GM21360 (cell line): Measurements from ENCODE around the gene VAV2.
"Not testable (repeated sequence)": the region's sequence is repeated elsewhere in the genome, so short reads cannot be mapped to it uniquely, and the experiment has no call there.

Experiments
- ATAC-seq: cut with Tn5 transposase; IDR thresholded peaks from one replicate; pipeline ENCODE4 v1.9.1; 2021; ENCODE audit warnings: mild to moderate bottlenecking, moderate library complexity; ENCODE audit not compliant: unreplicated experiment

VAV2 gene

GRCh38 chr9:133778336-133779013 lies 213.6 kb downstream of the VAV2 start:
- ATAC-seq, result no peak

GRCh38 chr9:133777871-133778270 lies 214.3 kb downstream of the VAV2 start:
- no peak for ATAC-seq

- no peak for ATAC-seq
Observed at GRCh38 chr9:133777068-133777791, 214.9 kb downstream of the VAV2 start.

- ATAC-seq, result no peak
Observed at GRCh38 chr9:133775951-133776905, 215.9 kb downstream of the VAV2 start.

- ATAC-seq, result no peak
Observed at GRCh38 chr9:133775291-133775690, 216.8 kb downstream of the VAV2 start.

GRCh38 chr9:133774799-133775198 lies 217.3 kb downstream of the VAV2 start:
- ATAC-seq, result no peak

GRCh38 chr9:133773889-133774655 lies 218.1 kb downstream of the VAV2 start:
- no peak for ATAC-seq

GRCh38 chr9:133772581-133772980 lies 219.5 kb downstream of the VAV2 start:
- ATAC-seq, result no peak

- no peak for ATAC-seq
Observed at GRCh38 chr9:133771486-133772482, 220.3 kb downstream of the VAV2 start.

GRCh38 chr9:133770076-133770777 lies 221.9 kb downstream of the VAV2 start:
- ATAC-seq, result no peak

- ATAC-seq, result no peak
Observed at GRCh38 chr9:133769511-133770075, 222.5 kb downstream of the VAV2 start.

- no peak for ATAC-seq
Observed at GRCh38 chr9:133768859-133769510, 223.1 kb downstream of the VAV2 start.

GRCh38 chr9:133768371-133768858 lies 223.7 kb downstream of the VAV2 start:
- ATAC-seq, result no peak

- no peak for ATAC-seq
Observed at GRCh38 chr9:133767625-133768024, 224.5 kb downstream of the VAV2 start.

- ATAC-seq, result no peak
Observed at GRCh38 chr9:133767008-133767407, 225.1 kb downstream of the VAV2 start.

GRCh38 chr9:133766234-133766633 lies 225.9 kb downstream of the VAV2 start:
- not testable (repeated sequence) for ATAC-seq

- ATAC-seq, result no peak
Observed at GRCh38 chr9:133763272-133764183, 228.6 kb downstream of the VAV2 start.
